Right lobe of liver (tissue), 6 donors: ENCODE measurements around the gene ALDH2. TPM values are rescaled to one million over a fixed set of nuclear protein-coding genes. Genes with fewer than 3 reads are reported as not detected.
"Not testable (repeated sequence)": the region's sequence is repeated elsewhere in the genome, so short reads cannot be mapped to it uniquely, and the experiment has no call there.

ENCODE experiments used
- ATAC-seq, 4 donors: fragments of 200-7000 bp; cut with Tn5 transposase; one replicate each; pipeline ENCODE4 v1.9.1; 2020; ENCODE audit warnings: mild to moderate bottlenecking in 4 of 4, moderate library complexity in 4 of 4
- DNase-seq, 3 donors: peaks; one replicate each; pipeline ENCODE4 v3.0.0-alpha.2; 2020
- H3K27ac ChIP-seq, 3 donors: fragments of 200-600 bp; one replicate each; pipeline ENCODE4 v1.8.0; 2022
- H3K27me3 ChIP-seq, 2 donors: fragments of 200-600 bp; one replicate each; pipeline ENCODE4 v1.8.0; 2022
- H3K36me3 ChIP-seq, 4 donors: fragments of 200-600 bp; sonication (generic) in 1 of 4; one replicate each; pipeline versions ENCODE4 v1.5.1 to v1.8.0; 2017 to 2022; ENCODE audit warnings: control low read depth in 1 of 4
- H3K4me1 ChIP-seq, 4 donors: fragments of 200-600 bp; sonication (generic) in 1 of 4; one replicate each; pipeline versions ENCODE4 v1.5.1 to v1.8.0; 2017 to 2022; ENCODE audit warnings: control low read depth in 1 of 4
- H3K4me3 ChIP-seq, 3 donors: fragments of 200-600 bp; one replicate each; pipeline ENCODE4 v1.8.0; 2022
- H3K9me3 ChIP-seq, 4 donors: fragments of 200-600 bp; sonication (generic) in 1 of 4; one replicate each; pipeline versions ENCODE4 v1.5.1 to v1.8.0; 2017 to 2022; ENCODE audit warnings: control low read depth in 1 of 4
- POLR2A ChIP-seq: fragments of 450-650 bp; IDR thresholded peaks from one replicate; pipeline ENCODE4 v1.6.1; 2017; ENCODE audit warnings: antibody characterized with exemption, mild to moderate bottlenecking
- WGBS: methylation state at CpG from one replicate; pipeline ENCODE4 v1.1.6; 2018; ENCODE audit warnings: low coverage, low lambda C conversion rate; ENCODE audit not compliant: insufficient coverage; ENCODE audit errors: missing lambda C conversion rate; 5-methylcytosine and 5-hydroxymethylcytosine counted together
- intact Hi-C, 2 donors: fragments of 100-400 bp; cut with DNase I; formaldehyde crosslinking; loops; one replicate each; pipeline versions ENCODE4 v1.11.2 to v1.14.1; 2022
- total RNA-seq, 6 experiments: library from RNA; depleted of rRNA in 2 of 6; stranded (reverse); fragments of >200 nt in 2 of 6; fragmentation: NEBNext Ultra II Directional in 3 of 6; extraction: Animal tissue kit (Norgen Biotek cat#: 25700) in 3 of 6; gene quantifications; one replicate each; pipeline versions ENCODE4 v1.1.0 to v1.2.4, GENCODE V29; 2016 to 2023
- TF ChIP-seq, protein P1 (sequence below), 4 donors: fragments of 200-600 bp in 3 of 4; fragments of 450-650 bp in 1 of 4; IDR thresholded peaks; one replicate each; pipeline versions ENCODE4 v1.5.1 to v1.8.0; 2016 to 2022; ENCODE audit warnings: antibody characterized with exemption in 4 of 4, mild to moderate bottlenecking in 2 of 4
- donor health status: DM: no; HTN: yes; CAD: no.
- donor health status: DM: no; HTN: no; CAD: no.
- donor health status: DM: no; HTN: no; CAD: no.
- donor health status: DM: no; HTN: yes; CAD: no.
- donor health status: DM: no; HTN: yes; CAD: no.

ALDH2 gene
- total RNA-seq, 6 experiments from 2014 or later = 287 to 1,060 (median 749) TPM

DNA sequence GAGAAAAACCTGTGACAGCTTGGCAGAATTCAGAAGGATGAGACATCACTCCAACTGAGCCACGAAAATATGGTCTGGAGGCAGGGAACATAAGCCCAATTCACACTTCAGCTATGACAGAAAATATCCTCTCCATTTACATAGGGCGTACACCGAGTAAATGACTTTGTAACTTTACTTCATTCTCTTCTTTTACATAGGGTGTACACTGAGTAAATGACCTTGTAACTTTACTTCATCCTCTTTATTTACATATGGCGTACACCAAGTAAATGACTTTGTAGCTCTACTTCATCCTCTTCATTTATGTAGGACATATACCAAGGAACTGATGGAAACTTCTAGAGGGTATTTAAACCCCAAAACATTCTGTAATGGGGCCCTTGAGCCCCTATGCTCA lies 61.2 kb downstream of the ALDH2 start:
- Histone ChIP-seq H3K4me1 (no peaks in the 10 kb centered on the region), H3K27me3 (no peaks in the 10 kb centered on the region), H3K4me3 (no peak overlapping the region), H3K36me3 (no peaks in the 10 kb centered on the region), H3K27ac (no peak overlapping the region), H3K9me3 (no peaks in the 10 kb centered on the region)
- no peak for ATAC-seq
- 80% methylated on average over 4 of the region's 4 CpGs for WGBS
- TF ChIP-seq POLR2A = no peak
- TF ChIP-seq, protein P1, sequence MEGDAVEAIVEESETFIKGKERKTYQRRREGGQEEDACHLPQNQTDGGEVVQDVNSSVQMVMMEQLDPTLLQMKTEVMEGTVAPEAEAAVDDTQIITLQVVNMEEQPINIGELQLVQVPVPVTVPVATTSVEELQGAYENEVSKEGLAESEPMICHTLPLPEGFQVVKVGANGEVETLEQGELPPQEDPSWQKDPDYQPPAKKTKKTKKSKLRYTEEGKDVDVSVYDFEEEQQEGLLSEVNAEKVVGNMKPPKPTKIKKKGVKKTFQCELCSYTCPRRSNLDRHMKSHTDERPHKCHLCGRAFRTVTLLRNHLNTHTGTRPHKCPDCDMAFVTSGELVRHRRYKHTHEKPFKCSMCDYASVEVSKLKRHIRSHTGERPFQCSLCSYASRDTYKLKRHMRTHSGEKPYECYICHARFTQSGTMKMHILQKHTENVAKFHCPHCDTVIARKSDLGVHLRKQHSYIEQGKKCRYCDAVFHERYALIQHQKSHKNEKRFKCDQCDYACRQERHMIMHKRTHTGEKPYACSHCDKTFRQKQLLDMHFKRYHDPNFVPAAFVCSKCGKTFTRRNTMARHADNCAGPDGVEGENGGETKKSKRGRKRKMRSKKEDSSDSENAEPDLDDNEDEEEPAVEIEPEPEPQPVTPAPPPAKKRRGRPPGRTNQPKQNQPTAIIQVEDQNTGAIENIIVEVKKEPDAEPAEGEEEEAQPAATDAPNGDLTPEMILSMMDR (IDR thresholded peaks at IDR 0.05) = no peak
- no peak for DNase-seq
- intact Hi-C loops = no loop called here

- Histone ChIP-seq H3K36me3 (no peaks in the 10 kb centered on the region), H3K4me3 (no peak overlapping the region), H3K4me1 (no peaks in the 10 kb centered on the region), H3K27ac (no peak overlapping the region), H3K9me3 (no peaks in the 10 kb centered on the region), H3K27me3 (no peaks in the 10 kb centered on the region)
- ATAC-seq (no peak), DNase-seq (no peak)
- TF ChIP-seq, protein P1 (IDR thresholded peaks at IDR 0.05) = no peak
- TF ChIP-seq POLR2A = no peak
- intact Hi-C loops = no loop called here
- 75% methylated on average over 8 of the region's 8 CpGs for WGBS
Observed at GRCh38 chr12:111828338-111828979, 61.7 kb downstream of the ALDH2 start.

- ATAC-seq, H3K4me3 ChIP-seq, H3K4me1 ChIP-seq, DNase-seq, H3K36me3 ChIP-seq, H3K9me3 ChIP-seq, intact Hi-C loops, H3K27me3 ChIP-seq, H3K27ac ChIP-seq: not testable (repeated sequence)
- WGBS = 100% methylated on average over 2 of the region's 3 CpGs
Observed at GRCh38 chr12:111829635-111830034, 62.9 kb downstream of the ALDH2 start.

- WGBS = 55% methylated on average over 12 of the region's 22 CpGs
- H3K4me3 ChIP-seq, intact Hi-C loops, H3K27me3 ChIP-seq, H3K9me3 ChIP-seq, ATAC-seq, H3K4me1 ChIP-seq, H3K36me3 ChIP-seq, H3K27ac ChIP-seq: not testable (repeated sequence)
- peak in 2 of 3 donors; percentile 30 to 56 for DNase-seq
Observed at GRCh38 chr12:111834740-111835386, 68.1 kb downstream of the ALDH2 start.

DNA sequence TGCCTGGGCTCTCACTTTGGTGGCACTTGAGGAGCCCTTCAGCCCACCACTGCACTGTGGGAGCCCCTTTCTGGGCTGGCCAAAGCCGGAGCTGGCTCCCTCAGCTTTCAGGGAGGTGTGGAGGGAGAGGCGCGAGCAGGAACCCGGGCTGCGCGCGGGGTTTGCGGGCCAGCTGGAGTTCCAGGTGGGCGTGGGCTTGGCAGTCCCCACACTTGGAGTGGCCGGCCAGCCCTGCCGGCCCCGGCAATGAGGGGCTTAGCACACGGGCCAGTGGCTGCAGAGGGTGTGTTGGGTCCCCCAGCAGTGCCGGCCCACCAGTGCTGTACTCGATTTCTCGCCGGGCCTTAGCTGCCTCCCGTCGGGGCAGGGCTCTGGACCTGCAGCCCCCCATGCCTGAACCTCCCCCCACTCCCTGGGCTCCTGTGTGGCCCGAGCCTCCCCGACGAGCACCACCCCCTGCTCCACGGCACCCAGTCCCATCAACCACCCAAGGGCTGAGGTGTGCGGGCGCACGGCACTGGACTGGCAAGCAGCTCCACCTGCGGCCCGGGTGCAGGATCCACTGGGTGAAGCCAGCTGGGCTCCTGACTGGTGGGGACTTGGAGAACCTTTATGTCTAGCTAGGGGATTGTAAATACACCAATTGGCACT lies 68.9 kb downstream of the ALDH2 start:
- DNase-seq, H3K4me1 ChIP-seq, H3K9me3 ChIP-seq, intact Hi-C loops, H3K4me3 ChIP-seq, H3K36me3 ChIP-seq, H3K27me3 ChIP-seq, ATAC-seq, H3K27ac ChIP-seq: not testable (repeated sequence)
- no CpG with 5 or more reads among the region's 28 CpGs for WGBS

DNA sequence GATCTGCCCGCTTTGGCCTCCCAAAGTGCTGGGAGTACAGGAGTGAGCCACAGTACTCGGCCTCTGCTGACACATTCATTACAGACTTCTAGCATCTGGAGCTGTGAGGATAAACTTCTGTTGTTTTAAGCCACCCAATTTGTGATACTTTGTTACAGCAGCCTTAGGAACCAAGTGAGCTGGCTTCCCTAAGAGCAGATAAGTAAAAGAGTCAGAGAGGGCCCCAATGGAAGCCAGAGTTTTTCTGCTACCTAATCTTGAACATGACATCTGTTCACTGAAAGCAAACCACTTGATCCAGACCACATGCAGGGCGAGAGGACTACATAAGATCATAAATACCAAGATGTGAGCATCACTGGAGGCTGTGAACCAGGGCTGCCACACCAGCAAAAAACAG lies 71.6 kb downstream of the ALDH2 start:
- no peak for ATAC-seq
- Histone ChIP-seq H3K27me3 (no peaks in the 10 kb centered on the region), H3K36me3 (no peaks in the 10 kb centered on the region), H3K9me3 (no peaks in the 10 kb centered on the region), H3K4me3 (no peak overlapping the region), H3K4me1 (peaks cover 0 to 15% (median 6%) of the 10 kb centered on the region in 4 donors), H3K27ac (no peak overlapping the region)
- intact Hi-C loops = no loop called here
- DNase-seq = no peak
- 88% methylated on average over 3 of the region's 3 CpGs for WGBS
- TF ChIP-seq, protein P1 (IDR thresholded peaks at IDR 0.05) = no peak
- no peak for TF ChIP-seq POLR2A
